Lower leg skin (tissue), 4 donors: Measurements from ENCODE around the gene FAM135A. TPM values are rescaled to one million over a fixed set of nuclear protein-coding genes. Genes with fewer than 3 reads are reported as not detected.
"Not testable (repeated sequence)": the region's sequence is repeated elsewhere in the genome, so short reads cannot be mapped to it uniquely, and the experiment has no call there.

Source experiments
- DNase-seq, 2 donors: peaks; one replicate each; pipeline ENCODE4 v3.0.0-alpha.2; 2019; ENCODE audit warnings: low spot score in 2 of 2
- H3K4me3 ChIP-seq: fragments of 200-600 bp; sonication (generic); 2 replicates; pipeline ENCODE4 v1.5.1; 2017; ENCODE audit warnings: mild to moderate bottlenecking, low read depth; ENCODE audit not compliant: poor library complexity, severe bottlenecking
- POLR2A ChIP-seq, 2 donors: fragments of 450-650 bp; IDR thresholded peaks; one replicate each; pipeline ENCODE4 v1.6.1; 2016 to 2017; ENCODE audit warnings: antibody characterized with exemption in 2 of 2, mild to moderate bottlenecking in 1 of 2, moderate library complexity in 1 of 2
- WGBS, 2 donors: methylation state at CpG; one replicate each; pipeline ENCODE4 v1.1.5; 2018; 5-methylcytosine and 5-hydroxymethylcytosine counted together
- intact Hi-C: fragments of 100-400 bp; cut with DNase I; formaldehyde crosslinking; loops from one replicate; pipeline ENCODE4 v1.15.0; 2023; ENCODE audit warnings: low total_unique reads
- total RNA-seq, 4 donors: library from RNA; depleted of rRNA; stranded (reverse); fragments of >200 nt; gene quantifications; one replicate each; pipeline ENCODE4 v1.1.0, GENCODE V29; 2016
- TF ChIP-seq, protein P1 (sequence below), 3 donors: fragments of 450-650 bp; IDR thresholded peaks; one replicate each; pipeline ENCODE4 v1.5.1; 2016; ENCODE audit warnings: antibody characterized with exemption in 3 of 3, mild to moderate bottlenecking in 3 of 3, moderate library complexity in 2 of 3

The FAM135A gene
- total RNA-seq, 4 donors from 2014 or later: 77.1 to 105 (median 80.5) TPM

DNA sequence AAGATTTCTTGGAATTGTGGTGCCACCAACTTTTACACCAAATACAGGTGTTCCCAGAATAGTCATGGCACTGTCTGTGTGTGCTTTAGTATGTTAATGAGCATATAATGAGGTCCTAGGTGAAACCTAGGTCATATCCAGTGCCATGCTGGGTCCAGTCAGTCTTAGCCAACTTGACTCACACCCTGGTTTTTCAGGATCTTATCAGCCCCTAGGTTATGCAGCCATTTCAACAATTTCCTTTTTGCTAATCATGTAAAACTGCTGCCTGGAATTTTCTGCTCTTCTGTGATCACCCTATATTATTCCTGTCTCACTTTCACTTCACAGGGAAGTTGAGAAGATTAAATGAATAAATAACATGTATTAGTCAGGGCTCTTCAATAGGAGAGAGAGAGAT, 177.1 kb downstream of the FAM135A start:
- DNase-seq: no peak
- intact Hi-C loops: no loop called here
- no peak for TF ChIP-seq POLR2A (IDR thresholded peaks at IDR 0.05)
- TF ChIP-seq, protein P1, sequence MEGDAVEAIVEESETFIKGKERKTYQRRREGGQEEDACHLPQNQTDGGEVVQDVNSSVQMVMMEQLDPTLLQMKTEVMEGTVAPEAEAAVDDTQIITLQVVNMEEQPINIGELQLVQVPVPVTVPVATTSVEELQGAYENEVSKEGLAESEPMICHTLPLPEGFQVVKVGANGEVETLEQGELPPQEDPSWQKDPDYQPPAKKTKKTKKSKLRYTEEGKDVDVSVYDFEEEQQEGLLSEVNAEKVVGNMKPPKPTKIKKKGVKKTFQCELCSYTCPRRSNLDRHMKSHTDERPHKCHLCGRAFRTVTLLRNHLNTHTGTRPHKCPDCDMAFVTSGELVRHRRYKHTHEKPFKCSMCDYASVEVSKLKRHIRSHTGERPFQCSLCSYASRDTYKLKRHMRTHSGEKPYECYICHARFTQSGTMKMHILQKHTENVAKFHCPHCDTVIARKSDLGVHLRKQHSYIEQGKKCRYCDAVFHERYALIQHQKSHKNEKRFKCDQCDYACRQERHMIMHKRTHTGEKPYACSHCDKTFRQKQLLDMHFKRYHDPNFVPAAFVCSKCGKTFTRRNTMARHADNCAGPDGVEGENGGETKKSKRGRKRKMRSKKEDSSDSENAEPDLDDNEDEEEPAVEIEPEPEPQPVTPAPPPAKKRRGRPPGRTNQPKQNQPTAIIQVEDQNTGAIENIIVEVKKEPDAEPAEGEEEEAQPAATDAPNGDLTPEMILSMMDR (IDR thresholded peaks at IDR 0.05): no peak
- no peak overlapping the region for H3K4me3 ChIP-seq

DNA sequence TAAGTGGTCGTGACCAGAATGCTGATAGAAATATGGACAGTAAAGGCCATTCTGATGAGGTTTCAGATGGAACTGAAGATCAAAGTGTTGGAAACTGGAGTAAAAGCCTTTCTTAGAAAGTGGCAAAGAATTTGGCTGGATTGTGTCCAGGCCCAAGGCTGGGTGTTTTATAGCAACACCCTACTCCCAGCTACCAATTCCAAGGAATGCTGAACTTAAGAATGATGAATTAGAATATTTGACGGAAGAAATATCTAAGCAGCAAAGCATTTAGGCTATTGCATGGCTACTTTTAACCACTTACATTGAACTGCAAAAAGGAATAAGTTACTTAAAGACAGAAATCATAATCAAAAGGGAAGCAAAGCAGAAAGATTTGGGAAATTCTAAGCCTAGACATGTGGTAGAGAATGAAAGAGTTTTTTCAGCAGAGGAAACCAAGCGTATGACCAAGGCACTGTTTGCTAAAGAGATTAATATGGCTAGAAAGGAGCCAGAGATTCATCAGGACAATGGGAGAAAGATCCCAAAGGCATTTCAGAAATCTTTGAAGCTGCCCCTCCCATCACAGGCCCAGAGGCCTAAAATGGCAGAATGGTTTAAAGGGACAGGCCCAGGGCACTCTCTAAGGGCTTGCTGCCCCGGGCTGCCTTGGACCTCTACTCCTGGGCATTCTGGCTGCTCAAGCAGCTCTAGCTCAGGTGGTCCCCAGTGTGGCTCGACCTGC, 179.2 kb downstream of the FAM135A start:
- TF ChIP-seq, protein P1 (IDR thresholded peaks at IDR 0.05): no peak
- no peak for TF ChIP-seq POLR2A (IDR thresholded peaks at IDR 0.05)
- no peak for DNase-seq
- intact Hi-C loops: no loop called here
- WGBS, 2 donors: 77 to 84% methylated on average over 5 of the region's 5 CpGs
- H3K4me3 ChIP-seq: no peak overlapping the region

GRCh38 chr6:70593118-70593486, 179.8 kb downstream of the FAM135A start:
- WGBS, 2 donors: 92 to 100% methylated on average over 3 of the region's 3 CpGs

DNA sequence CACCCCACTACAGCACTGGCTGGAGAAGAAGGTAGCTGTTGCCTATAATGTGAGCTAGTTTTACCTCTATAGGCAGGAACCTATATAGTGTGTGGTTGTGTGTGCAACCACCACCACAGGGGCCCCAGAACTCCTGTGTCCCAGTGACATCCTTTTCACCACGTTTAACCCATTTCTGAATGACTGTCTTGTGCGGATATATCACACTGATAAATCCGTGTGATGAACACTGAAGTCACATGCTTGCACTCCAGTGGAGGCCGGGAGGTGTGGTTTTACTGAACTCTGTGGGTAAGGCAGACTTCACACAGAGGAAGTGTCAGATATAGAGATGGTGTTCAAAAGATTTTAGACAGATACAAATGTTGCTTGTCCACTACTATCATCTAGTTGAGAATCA, 185.9 kb downstream of the FAM135A start:
- TF ChIP-seq, protein P1 (IDR thresholded peaks at IDR 0.05): no peak
- no peak for TF ChIP-seq POLR2A (IDR thresholded peaks at IDR 0.05)
- WGBS, 2 donors: 74 to 84% methylated on average over 4 of the region's 4 CpGs
- no peak for DNase-seq
- intact Hi-C loops: no loop called here
- H3K4me3 ChIP-seq: no peak overlapping the region

More at GRCh38 chr6:70593118-70593486, 179.8 kb downstream of the FAM135A start:
- H3K4me3 ChIP-seq: no peak overlapping the region
- no peak for TF ChIP-seq POLR2A (IDR thresholded peaks at IDR 0.05)
- TF ChIP-seq, protein P1 (IDR thresholded peaks at IDR 0.05): no peak
- intact Hi-C loops: no loop called here
- DNase-seq: no peak

- DNase-seq: no peak
- intact Hi-C loops: no loop called here
- TF ChIP-seq, protein P1 (IDR thresholded peaks at IDR 0.05): no peak
- TF ChIP-seq POLR2A (IDR thresholded peaks at IDR 0.05): no peak
- 68 to 87% methylated on average over 3 of the region's 3 CpGs for WGBS, 2 donors
- no peak overlapping the region for H3K4me3 ChIP-seq
Observed at GRCh38 chr6:70601014-70601413, 187.7 kb downstream of the FAM135A start.

DNA sequence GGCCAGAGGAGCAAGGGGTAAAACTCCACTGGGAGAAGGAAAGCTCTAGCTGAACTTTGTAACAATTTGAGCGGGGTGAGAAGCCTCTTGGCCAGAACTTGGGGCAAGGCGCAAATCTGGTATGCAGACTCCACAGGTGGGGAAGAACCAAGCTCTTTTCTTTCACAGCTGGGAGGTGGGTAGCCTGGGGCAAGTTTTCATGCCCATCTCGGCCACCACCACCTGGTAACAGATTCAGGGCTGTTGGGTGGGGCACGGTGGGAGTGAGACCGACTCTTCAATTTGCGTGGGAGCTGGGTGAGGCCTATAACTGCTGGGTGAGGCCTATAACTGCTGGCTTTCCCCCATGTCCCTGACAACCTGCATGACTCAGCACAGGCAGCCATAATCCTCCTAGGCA, 190.9 kb downstream of the FAM135A start:
- TF ChIP-seq, protein P1 (IDR thresholded peaks at IDR 0.05): no peak
- TF ChIP-seq POLR2A (IDR thresholded peaks at IDR 0.05): no peak
- intact Hi-C loops: no loop called here
- no peak overlapping the region for H3K4me3 ChIP-seq
- DNase-seq: no peak
- WGBS, 2 donors: 71 to 83% methylated on average over 6 of the region's 6 CpGs

- DNase-seq, intact Hi-C loops, H3K4me3 ChIP-seq: not testable (repeated sequence)
- WGBS, 2 donors: 74 to 81% methylated on average over 2 of the region's 2 CpGs
Observed at GRCh38 chr6:70607371-70607770, 194.1 kb downstream of the FAM135A start.

DNA sequence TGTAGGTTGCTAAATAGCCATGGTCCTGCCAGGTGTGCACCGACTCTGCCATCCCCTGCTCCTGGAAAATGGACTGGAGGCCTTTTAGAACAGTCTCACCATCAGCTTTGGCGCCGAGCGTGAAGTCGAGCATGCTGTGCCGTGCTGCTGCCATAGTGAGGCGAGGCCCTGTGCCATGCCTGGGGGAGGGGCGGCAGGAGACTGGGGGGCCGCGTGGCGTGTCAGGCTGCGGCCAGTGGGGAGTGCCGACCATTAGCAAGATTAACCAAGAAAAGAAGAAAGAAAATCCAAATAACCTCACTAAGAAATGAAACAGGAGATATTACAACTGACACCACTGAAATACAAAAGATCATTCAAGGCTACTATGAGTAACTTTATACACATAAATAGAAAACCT, 195.9 kb downstream of the FAM135A start:
- intact Hi-C loops, DNase-seq, H3K4me3 ChIP-seq: not testable (repeated sequence)
- 93 to 94% methylated on average over 13 of the region's 13 CpGs for WGBS, 2 donors
